WTC11 (cell line): ENCODE measurements around the gene FGF22. TPM values are rescaled to one million over a fixed set of nuclear protein-coding genes. Genes with fewer than 3 reads are reported as not detected.
A peak's percentile ranks its signal among the peaks of the same experiment; 100 is the strongest.

Experiments used
- ATAC-seq: fragments of 200-7000 bp; cut with Tn5 transposase; 2 replicates; pipeline ENCODE4 v1.10.0; 2021; ENCODE audit warnings: mild to moderate bottlenecking, moderate library complexity
- CTCF ChIA-PET: fragments of 300-600 bp; sonication (Branson Sonifier 250); formaldehyde crosslinking; loops from one replicate; lab custom pipeline; 2021; ENCODE audit warnings: antibody characterized with exemption; lab: Charles Lee
- POLR2A ChIA-PET: fragments of 350-600 bp; sonication (Branson Sonifier 250); formaldehyde crosslinking; loops from one replicate; lab custom pipeline; 2021; ENCODE audit warnings: antibody characterized with exemption; lab: Charles Lee
- DNase-seq: peaks from one replicate; pipeline ENCODE4 v3.0.0; 2021; ENCODE audit warnings: low spot score
- H3K27ac Mint-ChIP-seq: 2 replicates; pipeline ENCODE4 v1.8.0; 2021; ENCODE audit warnings: mixed read lengths
- H3K27me3 Mint-ChIP-seq: 2 replicates; pipeline ENCODE4 v1.8.0; 2021; ENCODE audit warnings: low read depth, mild to moderate bottlenecking, moderate library complexity, mixed read lengths
- H3K36me3 Mint-ChIP-seq: 2 replicates; pipeline ENCODE4 v1.8.0; 2021; ENCODE audit warnings: mixed read lengths
- H3K4me1 Mint-ChIP-seq: 2 replicates; pipeline ENCODE4 v1.8.0; 2022; ENCODE audit warnings: mixed read lengths
- H3K4me3 Mint-ChIP-seq: 2 replicates; pipeline ENCODE4 v1.8.0; 2021; ENCODE audit warnings: mild to moderate bottlenecking, moderate library complexity, mixed read lengths
- H3K9me3 Mint-ChIP-seq: 2 replicates; pipeline ENCODE4 v1.8.0; 2021; ENCODE audit warnings: mixed read lengths
- CBFB ChIP-seq: sonication (generic); formaldehyde crosslinking; IDR thresholded peaks from 2 replicates; pipeline ENCODE4 v1.8.1; 2022; ENCODE audit warnings: mild to moderate bottlenecking, low read depth, missing genetic modification reagents
- EMX1 ChIP-seq: fragments of 250-450 bp; sonication (Bioruptor Pico); IDR thresholded peaks from 2 replicates; pipeline ENCODE4 v1.8.0; 2021; ENCODE audit warnings: mild to moderate bottlenecking
- FOXK1 ChIP-seq: sonication (generic); formaldehyde crosslinking; IDR thresholded peaks from 2 replicates; pipeline ENCODE4 v1.8.0; 2022; ENCODE audit warnings: mild to moderate bottlenecking, moderate library complexity, missing genetic modification reagents
- FOXP1 ChIP-seq: sonication (generic); formaldehyde crosslinking; IDR thresholded peaks from 2 replicates; pipeline ENCODE4 v1.8.0; 2022; ENCODE audit warnings: missing genetic modification reagents, mild to moderate bottlenecking, moderate library complexity, borderline replicate concordance
- HMGA2 ChIP-seq: fragments of 250-450 bp; sonication (Bioruptor Pico); IDR thresholded peaks from 2 replicates; pipeline ENCODE4 v1.4.0; 2021; ENCODE audit warnings: mild to moderate bottlenecking, moderate library complexity
- HMGXB4 ChIP-seq: sonication (generic); formaldehyde crosslinking; IDR thresholded peaks from 2 replicates; pipeline ENCODE4 v1.8.1; 2023; ENCODE audit warnings: mild to moderate bottlenecking, moderate library complexity, missing genetic modification reagents
- KAT7 ChIP-seq: sonication (generic); formaldehyde crosslinking; IDR thresholded peaks from 2 replicates; pipeline ENCODE4 v1.8.1; 2023; ENCODE audit warnings: missing genetic modification reagents, mild to moderate bottlenecking, borderline replicate concordance
- NFYB ChIP-seq: sonication (generic); formaldehyde crosslinking; conservative IDR thresholded peaks from 2 replicates; pipeline ENCODE4 v1.8.0; 2022; ENCODE audit warnings: low read depth, missing genetic modification reagents
- NR3C1 ChIP-seq: sonication (generic); formaldehyde crosslinking; conservative IDR thresholded peaks from 2 replicates; pipeline ENCODE4 v1.8.1; 2023; ENCODE audit warnings: low read depth, mild to moderate bottlenecking, missing genetic modification reagents
- SOX15 ChIP-seq: fragments of 250-450 bp; sonication (Bioruptor Pico); IDR thresholded peaks from 2 replicates; pipeline ENCODE4 v1.9.0; 2021; ENCODE audit warnings: mild to moderate bottlenecking
- ZNF317 ChIP-seq: sonication (generic); formaldehyde crosslinking; IDR thresholded peaks from 2 replicates; pipeline ENCODE4 v1.8.1; 2023; ENCODE audit warnings: low read depth, mild to moderate bottlenecking, moderate library complexity, missing genetic modification reagents, borderline replicate concordance
- ZNF425 ChIP-seq: fragments of 250-450 bp; sonication (Bioruptor Pico); conservative IDR thresholded peaks from 2 replicates; pipeline ENCODE4 v1.9.0; 2021; ENCODE audit warnings: mild to moderate bottlenecking
- ZNF671 ChIP-seq: fragments of 250-450 bp; sonication (Bioruptor Pico); IDR thresholded peaks from 2 replicates; pipeline ENCODE4 v1.8.0; 2021; ENCODE audit warnings: mild to moderate bottlenecking
- total RNA-seq: library from RNA; stranded (reverse); gene quantifications from 3 replicates; pipeline ENCODE4 v1.2.3, GENCODE V29; 2021
- TF ChIP-seq, protein P1 (sequence below): sonication (generic); formaldehyde crosslinking; IDR thresholded peaks from 2 replicates; pipeline ENCODE4 v1.8.0; 2022; ENCODE audit warnings: mild to moderate bottlenecking, missing genetic modification reagents
- TF ChIP-seq, protein P2 (sequence below): fragments of 200-600 bp; IDR thresholded peaks from 2 replicates; pipeline ENCODE4 v1.8.0; 2022; ENCODE audit warnings: antibody characterized with exemption

Gene FGF22
- total RNA-seq, 1 experiment from 2014 or later: 1.6 TPM

- no peak for TF ChIP-seq SOX15 (CRISPR knock-in tag)
- no peak for TF ChIP-seq NFYB (CRISPR knock-in tag)
- TF ChIP-seq HMGXB4 (CRISPR knock-in tag): no peak
- no peak for TF ChIP-seq NR3C1 (CRISPR knock-in tag)
- no peak for TF ChIP-seq FOXK1 (CRISPR knock-in tag)
- no peak for TF ChIP-seq HMGA2 (CRISPR knock-in tag)
- H3K27ac Mint-ChIP-seq: no peak overlapping the region
- ATAC-seq (no peak), DNase-seq (no peak)
- H3K4me1 Mint-ChIP-seq: peaks cover 3% of the 10 kb centered on the region; the same call in 1 of the 2 replicates
- POLR2A ChIA-PET: no interaction called here
- H3K27me3 Mint-ChIP-seq: no peaks in the 10 kb centered on the region
- H3K36me3 Mint-ChIP-seq: peaks cover 11% of the 10 kb centered on the region
- H3K9me3 Mint-ChIP-seq: no peaks in the 10 kb centered on the region
- no peak overlapping the region for H3K4me3 Mint-ChIP-seq
- CTCF ChIA-PET: interaction anchor here (1.0 to 1.4 kb wide), 2 partner anchors 22 to 124 kb away, joined by 3 to 4 read pairs; no protein-coding TSS in a partner anchor
Measured at GRCh38 chr19:610071-610800, 29.4 kb upstream of the FGF22 start.

DNA sequence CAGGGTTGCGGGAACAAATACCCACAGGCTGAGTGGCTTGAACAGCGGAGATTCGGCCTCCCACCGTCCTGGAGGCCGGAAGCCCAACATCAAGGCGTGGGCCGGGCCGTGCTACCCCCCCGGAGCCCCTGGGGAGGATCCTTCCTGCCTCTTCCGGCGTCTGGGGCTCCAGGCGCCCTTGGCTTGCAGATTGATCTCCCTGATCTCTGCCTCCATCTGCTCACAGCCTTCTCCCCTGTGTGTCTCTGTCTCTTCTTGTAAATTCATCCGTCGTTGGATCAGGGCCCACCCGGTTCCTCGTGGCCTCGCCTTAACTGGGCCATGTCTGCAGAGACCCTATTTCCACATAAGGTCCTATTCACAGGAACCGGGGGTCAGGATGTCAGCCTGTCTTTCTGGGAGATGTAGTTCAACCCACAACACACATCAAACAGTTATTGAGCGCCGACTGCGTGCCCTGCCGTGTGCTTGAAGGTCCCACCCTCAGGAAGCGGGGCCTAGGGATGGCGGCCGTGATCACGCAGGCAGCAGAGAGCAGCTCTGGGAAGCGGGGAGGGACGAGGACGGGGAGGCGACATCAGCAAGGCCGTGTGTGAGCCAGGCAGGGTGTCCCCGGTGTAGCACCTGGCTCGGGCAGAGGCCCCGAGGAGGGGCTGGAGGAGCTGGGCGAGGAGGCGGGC lies 28.7 kb upstream of the FGF22 start:
- Mint-ChIP-seq H3K9me3 (no peaks in the 10 kb centered on the region), H3K36me3 (peaks cover 15% of the 10 kb centered on the region), H3K4me3 (no peak overlapping the region), H3K27me3 (no peaks in the 10 kb centered on the region), H3K27ac (peak overlapping the region; percentile 85), H3K4me1 (peaks cover 3% of the 10 kb centered on the region; the same call in 1 of the 2 replicates)
- ChIA-PET POLR2A (no interaction called here), CTCF (interaction anchor here (1.0 to 1.4 kb wide), 2 partner anchors 22 to 123 kb away, joined by 3 to 4 read pairs; no protein-coding TSS in a partner anchor)
- no peak; the same call in 1 of the 2 replicates for ATAC-seq
- DNase-seq: no peak
- no peak for TF ChIP-seq NFYB (CRISPR knock-in tag)

- H3K27ac Mint-ChIP-seq: no peak overlapping the region
- CTCF ChIA-PET: interaction anchor here (1.4 kb wide), 1 partner anchor 123 kb away, joined by 3 read pairs; no protein-coding TSS in a partner anchor
- peaks cover 3% of the 10 kb centered on the region; the same call in 1 of the 2 replicates for H3K4me1 Mint-ChIP-seq
- POLR2A ChIA-PET: no interaction called here
- H3K27me3 Mint-ChIP-seq: no peaks in the 10 kb centered on the region
- H3K36me3 Mint-ChIP-seq: peaks cover 15% of the 10 kb centered on the region
- ATAC-seq: no peak
- TF ChIP-seq ZNF671 (no peak), ZNF317 (CRISPR knock-in tag) (no peak), ZNF425 (CRISPR knock-in tag) (no peak), HMGA2 (CRISPR knock-in tag) (no peak), CBFB (CRISPR knock-in tag) (no peak), KAT7 (no peak), EMX1 (CRISPR knock-in tag) (no peak), FOXP1 (CRISPR knock-in tag) (no peak)
- TF ChIP-seq, protein P1, sequence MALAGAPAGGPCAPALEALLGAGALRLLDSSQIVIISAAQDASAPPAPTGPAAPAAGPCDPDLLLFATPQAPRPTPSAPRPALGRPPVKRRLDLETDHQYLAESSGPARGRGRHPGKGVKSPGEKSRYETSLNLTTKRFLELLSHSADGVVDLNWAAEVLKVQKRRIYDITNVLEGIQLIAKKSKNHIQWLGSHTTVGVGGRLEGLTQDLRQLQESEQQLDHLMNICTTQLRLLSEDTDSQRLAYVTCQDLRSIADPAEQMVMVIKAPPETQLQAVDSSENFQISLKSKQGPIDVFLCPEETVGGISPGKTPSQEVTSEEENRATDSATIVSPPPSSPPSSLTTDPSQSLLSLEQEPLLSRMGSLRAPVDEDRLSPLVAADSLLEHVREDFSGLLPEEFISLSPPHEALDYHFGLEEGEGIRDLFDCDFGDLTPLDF: no peak
- TF ChIP-seq, protein P2, sequence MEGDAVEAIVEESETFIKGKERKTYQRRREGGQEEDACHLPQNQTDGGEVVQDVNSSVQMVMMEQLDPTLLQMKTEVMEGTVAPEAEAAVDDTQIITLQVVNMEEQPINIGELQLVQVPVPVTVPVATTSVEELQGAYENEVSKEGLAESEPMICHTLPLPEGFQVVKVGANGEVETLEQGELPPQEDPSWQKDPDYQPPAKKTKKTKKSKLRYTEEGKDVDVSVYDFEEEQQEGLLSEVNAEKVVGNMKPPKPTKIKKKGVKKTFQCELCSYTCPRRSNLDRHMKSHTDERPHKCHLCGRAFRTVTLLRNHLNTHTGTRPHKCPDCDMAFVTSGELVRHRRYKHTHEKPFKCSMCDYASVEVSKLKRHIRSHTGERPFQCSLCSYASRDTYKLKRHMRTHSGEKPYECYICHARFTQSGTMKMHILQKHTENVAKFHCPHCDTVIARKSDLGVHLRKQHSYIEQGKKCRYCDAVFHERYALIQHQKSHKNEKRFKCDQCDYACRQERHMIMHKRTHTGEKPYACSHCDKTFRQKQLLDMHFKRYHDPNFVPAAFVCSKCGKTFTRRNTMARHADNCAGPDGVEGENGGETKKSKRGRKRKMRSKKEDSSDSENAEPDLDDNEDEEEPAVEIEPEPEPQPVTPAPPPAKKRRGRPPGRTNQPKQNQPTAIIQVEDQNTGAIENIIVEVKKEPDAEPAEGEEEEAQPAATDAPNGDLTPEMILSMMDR: no peak
- no peaks in the 10 kb centered on the region for H3K9me3 Mint-ChIP-seq
- no peak overlapping the region for H3K4me3 Mint-ChIP-seq
- DNase-seq: no peak
Measured at GRCh38 chr19:611481-611868, 28.2 kb upstream of the FGF22 start.
